Activated T-helper 2 cell treated with anti-CD3 and anti-CD28 coated beads, Interferon-gamma antibody, Interleukin-2, Interleukin-4, amounts not matched to agents 10 μg/mL and 5 μg/mL and 100 μg/mL, durations not matched to agents 14 hours and 24 hours and 36 hours (primary cell): ENCODE results near the gene TEDC2. TPM values are rescaled to one million over a fixed set of nuclear protein-coding genes. Genes with fewer than 3 reads are reported as not detected.

Experiments used
- DNase-seq: peaks from one replicate; pipeline ENCODE4 v3.0.0; 2021; ENCODE audit warnings: low spot score
- H3K27ac Mint-ChIP-seq: one replicate; pipeline ENCODE4 v1.8.0; 2021; ENCODE audit warnings: mixed read lengths
- H3K27me3 Mint-ChIP-seq: one replicate; pipeline ENCODE4 v1.8.0; 2021; ENCODE audit warnings: low read depth, mixed read lengths
- H3K36me3 Mint-ChIP-seq: one replicate; pipeline ENCODE4 v1.8.0; 2021; ENCODE audit warnings: low read depth, mixed read lengths
- H3K4me1 Mint-ChIP-seq: one replicate; pipeline ENCODE4 v1.8.0; 2021; ENCODE audit warnings: low read depth, mixed read lengths
- H3K4me3 Mint-ChIP-seq: one replicate; pipeline ENCODE4 v1.8.0; 2021; ENCODE audit warnings: low read depth, mild to moderate bottlenecking, moderate library complexity, mixed read lengths
- H3K9me3 Mint-ChIP-seq: one replicate; pipeline ENCODE4 v1.8.0; 2021; ENCODE audit warnings: mixed read lengths
- intact Hi-C: fragments of 100-400 bp; cut with micrococcal nuclease; formaldehyde crosslinking; loops from one replicate; pipeline ENCODE4 v1.15.1; 2023
- total RNA-seq: library from RNA; stranded (reverse); gene quantifications from 2 replicates; pipeline ENCODE4 v1.2.3, GENCODE V29; 2022

The TEDC2 gene
- total RNA-seq, 1 donor from 2014 or later, result 34.6 TPM

DNA sequence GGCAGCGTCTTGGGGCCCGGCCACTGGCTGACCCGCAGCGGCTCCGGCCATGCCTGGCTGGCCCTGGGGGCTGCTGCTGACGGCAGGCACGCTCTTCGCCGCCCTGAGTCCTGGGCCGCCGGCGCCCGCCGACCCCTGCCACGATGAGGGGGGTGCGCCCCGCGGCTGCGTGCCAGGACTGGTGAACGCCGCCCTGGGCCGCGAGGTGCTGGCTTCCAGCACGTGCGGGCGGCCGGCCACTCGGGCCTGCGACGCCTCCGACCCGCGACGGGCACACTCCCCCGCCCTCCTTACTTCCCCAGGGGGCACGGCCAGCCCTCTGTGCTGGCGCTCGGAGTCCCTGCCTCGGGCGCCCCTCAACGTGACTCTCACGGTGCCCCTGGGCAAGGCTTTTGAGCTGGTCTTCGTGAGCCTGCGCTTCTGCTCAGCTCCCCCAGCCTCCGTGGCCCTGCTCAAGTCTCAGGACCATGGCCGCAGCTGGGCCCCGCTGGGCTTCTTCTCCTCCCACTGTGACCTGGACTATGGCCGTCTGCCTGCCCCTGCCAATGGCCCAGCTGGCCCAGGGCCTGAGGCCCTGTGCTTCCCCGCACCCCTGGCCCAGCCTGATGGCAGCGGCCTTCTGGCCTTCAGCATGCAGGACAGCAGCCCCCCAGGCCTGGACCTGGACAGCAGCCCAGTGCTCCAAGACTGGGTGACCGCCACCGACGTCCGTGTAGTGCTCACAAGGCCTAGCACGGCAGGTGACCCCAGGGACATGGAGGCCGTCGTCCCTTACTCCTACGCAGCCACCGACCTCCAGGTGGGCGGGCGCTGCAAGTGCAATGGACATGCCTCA, 12.0 kb downstream of the TEDC2 start:
- intact Hi-C loops, result no loop called here
- DNase-seq, result no peak
- Mint-ChIP-seq H3K4me1 (peaks cover 17% of the 10 kb centered on the region), H3K36me3 (no peaks in the 10 kb centered on the region), H3K9me3 (no peaks in the 10 kb centered on the region), H3K4me3 (no peak overlapping the region), H3K27ac (no peak overlapping the region), H3K27me3 (peaks cover 27% of the 10 kb centered on the region)

GRCh38 chr16:2472488-2472864, 12.6 kb downstream of the TEDC2 start:
- peak overlapping the region; percentile 56 for H3K4me3 Mint-ChIP-seq
- peaks cover 24% of the 10 kb centered on the region for H3K27me3 Mint-ChIP-seq
- no peak for DNase-seq
- H3K36me3 Mint-ChIP-seq, result no peaks in the 10 kb centered on the region
- intact Hi-C loops, result no loop called here
- no peak overlapping the region for H3K27ac Mint-ChIP-seq
- no peaks in the 10 kb centered on the region for H3K9me3 Mint-ChIP-seq
- H3K4me1 Mint-ChIP-seq, result peaks cover 18% of the 10 kb centered on the region

- Mint-ChIP-seq H3K36me3 (no peaks in the 10 kb centered on the region), H3K4me3 (peak overlapping the region; percentile 70), H3K27ac (no peak overlapping the region), H3K4me1 (peaks cover 18% of the 10 kb centered on the region), H3K9me3 (no peaks in the 10 kb centered on the region), H3K27me3 (peaks cover 24% of the 10 kb centered on the region)
- DNase-seq, result no peak
- intact Hi-C loops, result no loop called here
Measured at GRCh38 chr16:2472885-2473445, 13.1 kb downstream of the TEDC2 start.

DNA sequence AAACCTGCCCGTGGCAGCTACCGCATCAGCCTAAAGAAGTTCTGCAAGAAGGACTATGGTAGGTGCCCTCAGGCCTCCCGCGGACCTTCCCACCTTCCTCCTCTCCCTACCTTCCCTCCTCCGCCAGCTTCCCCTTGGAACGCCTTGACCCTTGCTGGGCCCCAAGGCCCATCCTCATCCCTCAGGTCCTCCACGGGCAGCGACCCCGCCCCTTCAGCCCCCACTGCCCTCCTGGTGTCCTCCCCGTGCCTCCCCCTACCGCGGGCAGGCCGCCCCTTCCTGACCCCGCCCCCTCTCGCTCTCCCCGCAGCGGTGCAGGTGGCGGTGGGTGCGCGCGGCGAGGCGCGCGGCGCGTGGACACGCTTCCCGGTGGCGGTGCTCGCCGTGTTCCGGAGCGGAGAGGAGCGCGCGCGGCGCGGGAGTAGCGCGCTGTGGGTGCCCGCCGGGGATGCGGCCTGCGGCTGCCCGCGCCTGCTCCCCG, 13.6 kb downstream of the TEDC2 start:
- intact Hi-C loops, result no loop called here
- no peaks in the 10 kb centered on the region for H3K36me3 Mint-ChIP-seq

DNA sequence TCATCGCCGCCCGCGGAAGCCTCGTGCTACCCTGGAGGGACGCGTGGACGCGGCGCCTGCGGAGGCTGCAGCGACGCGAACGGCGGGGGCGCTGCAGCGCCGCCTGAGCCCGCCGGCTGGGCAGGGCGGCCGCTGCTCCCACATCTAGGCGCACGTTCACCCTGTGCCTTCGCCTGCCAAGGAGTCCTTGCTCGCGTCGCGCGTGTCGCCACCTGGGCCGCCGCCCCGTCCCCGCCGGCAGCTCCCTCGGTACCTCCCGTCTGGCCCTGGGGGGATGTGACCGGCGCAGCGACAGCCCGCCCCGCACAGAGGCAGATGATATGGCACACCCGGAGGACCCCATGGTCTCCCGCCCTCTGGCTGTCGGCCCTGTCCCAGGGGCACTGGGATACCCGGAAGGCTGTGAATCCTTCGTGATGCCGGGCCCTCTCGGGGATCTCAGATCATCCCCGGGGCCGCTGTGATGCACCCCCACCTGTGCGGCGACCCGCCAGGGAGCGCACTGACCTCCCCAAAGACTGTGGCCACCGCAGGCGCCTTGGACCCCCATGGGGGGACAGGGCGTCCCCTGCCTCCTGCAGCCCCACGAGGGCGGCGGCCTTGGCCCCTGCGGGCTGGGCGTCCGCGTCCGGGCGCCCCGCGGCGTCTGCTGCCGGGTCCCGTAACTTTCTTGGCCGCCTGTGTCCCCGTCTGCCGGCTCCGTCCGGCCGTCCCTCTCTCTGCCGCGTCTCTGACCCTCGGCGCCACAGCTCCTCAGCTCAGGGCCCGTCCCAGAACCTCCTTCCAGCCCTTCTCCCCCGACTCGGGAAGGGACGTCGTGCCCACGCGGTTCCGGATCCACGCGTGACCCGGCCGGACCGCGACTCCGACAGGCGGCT, 14.3 kb downstream of the TEDC2 start:
- H3K27me3 Mint-ChIP-seq, result peaks cover 19% of the 10 kb centered on the region
- DNase-seq, result peak; percentile 53
- peaks cover 16% of the 10 kb centered on the region for H3K4me1 Mint-ChIP-seq
- no peaks in the 10 kb centered on the region for H3K36me3 Mint-ChIP-seq
- H3K27ac Mint-ChIP-seq, result no peak overlapping the region
- intact Hi-C loops, result no loop called here
- H3K4me3 Mint-ChIP-seq, result peak overlapping the region; percentile 76
- H3K9me3 Mint-ChIP-seq, result no peaks in the 10 kb centered on the region

More for the DNA sequence above, 13.6 kb downstream of the TEDC2 start:
- DNase-seq, result peak; percentile 23
- no peaks in the 10 kb centered on the region for H3K9me3 Mint-ChIP-seq
- peak overlapping the region; percentile 70 for H3K4me3 Mint-ChIP-seq
- peaks cover 20% of the 10 kb centered on the region for H3K27me3 Mint-ChIP-seq
- no peak overlapping the region for H3K27ac Mint-ChIP-seq
- peaks cover 16% of the 10 kb centered on the region for H3K4me1 Mint-ChIP-seq

DNA sequence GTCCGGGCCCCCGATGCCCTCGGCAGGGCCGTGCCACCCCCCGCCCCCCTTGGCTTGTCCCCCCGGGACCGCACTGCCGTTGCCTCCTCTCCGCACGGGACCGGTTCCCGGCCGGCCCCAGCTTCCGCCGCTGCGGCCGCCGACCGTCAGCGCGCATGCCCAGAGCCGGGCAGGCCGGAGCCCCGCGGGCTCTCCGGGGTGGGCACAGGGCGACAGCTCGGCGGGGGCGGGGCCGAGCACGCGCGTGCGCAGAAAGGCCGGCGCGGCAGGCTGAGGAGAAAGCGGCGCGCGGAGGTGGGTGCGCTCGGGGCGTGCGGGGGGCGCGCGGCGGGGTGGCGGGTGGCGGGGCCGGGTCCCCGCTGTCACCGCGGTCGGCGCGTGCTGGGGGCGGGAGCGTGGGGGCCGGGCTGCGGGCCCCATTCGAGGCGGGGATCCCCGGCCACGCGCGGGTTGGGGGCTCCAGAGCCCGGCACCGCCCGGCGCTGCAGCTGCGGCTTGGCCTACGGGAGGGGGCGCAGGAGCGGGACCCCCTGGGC, 15.0 kb downstream of the TEDC2 start, which contains the start of gene TBC1D24:
Gene TBC1D24, plus strand, starts transcription at position 251 of the 536 bp plus-strand sequence. CDS start 21,022 bp downstream, outside the sequence.
- H3K4me1 Mint-ChIP-seq, result peaks cover 16% of the 10 kb centered on the region
- intact Hi-C loops, result no loop called here
- peak; percentile 77 for DNase-seq

DNA sequence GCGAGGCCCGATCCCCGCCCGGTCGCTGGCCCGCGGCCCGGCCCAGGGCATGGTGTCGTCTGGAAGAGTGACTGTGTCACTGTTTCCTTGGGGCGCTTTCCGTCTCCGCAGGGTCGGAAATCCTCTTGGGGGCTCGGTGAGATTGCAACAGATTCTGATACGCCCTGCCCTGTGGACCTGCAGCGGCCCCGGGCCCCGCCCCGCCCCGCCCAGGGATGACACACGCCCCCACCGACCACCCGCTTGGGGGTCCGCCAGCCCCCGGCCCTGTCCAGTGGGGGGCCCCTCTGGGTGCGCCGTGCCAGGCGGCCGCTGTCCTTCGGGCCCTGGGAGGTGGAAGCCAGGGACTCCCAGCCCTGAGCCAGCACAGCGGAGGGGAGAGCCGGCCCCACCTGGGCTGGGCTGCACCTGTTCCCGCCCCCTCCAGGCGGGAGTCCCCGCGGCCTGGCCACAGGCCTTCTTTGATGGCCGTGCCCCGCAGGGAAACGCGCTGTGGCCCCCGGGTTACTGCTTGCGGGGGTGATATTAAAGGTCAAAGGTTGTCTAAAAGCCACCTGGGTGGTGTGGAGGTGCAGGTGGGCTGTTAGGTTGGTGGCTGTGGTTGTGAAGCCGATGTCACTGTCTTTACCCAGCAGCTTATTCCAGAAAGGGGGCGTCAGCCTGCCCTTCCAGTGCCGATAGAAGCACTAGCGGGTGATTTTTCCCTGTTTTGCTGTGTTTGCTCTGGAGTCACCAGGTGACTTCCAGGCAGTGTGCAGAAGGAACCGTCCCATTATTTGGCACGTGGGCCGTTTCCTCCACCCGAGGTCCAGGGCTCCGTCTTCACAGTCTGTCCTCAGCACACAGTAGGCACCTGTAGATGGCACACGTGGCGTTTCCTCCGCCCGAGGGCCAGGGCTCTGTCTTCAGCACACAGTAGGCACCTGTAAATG, 15.8 kb downstream of the TEDC2 start:
- peak; percentile 25 for DNase-seq
- no peaks in the 10 kb centered on the region for H3K36me3 Mint-ChIP-seq
- peaks cover 6% of the 10 kb centered on the region for H3K27me3 Mint-ChIP-seq
- no peaks in the 10 kb centered on the region for H3K9me3 Mint-ChIP-seq
- no peak overlapping the region for H3K27ac Mint-ChIP-seq
- H3K4me1 Mint-ChIP-seq, result peaks cover 16% of the 10 kb centered on the region
- H3K4me3 Mint-ChIP-seq, result peak overlapping the region; percentile 58
- intact Hi-C loops, result no loop called here

More for the DNA sequence above, 15.0 kb downstream of the TEDC2 start, which contains the start of gene TBC1D24:
- Mint-ChIP-seq H3K36me3 (no peaks in the 10 kb centered on the region), H3K27me3 (peaks cover 14% of the 10 kb centered on the region), H3K9me3 (no peaks in the 10 kb centered on the region), H3K27ac (no peak within 1 kb of the TSS), H3K4me3 (peak within 1 kb of the TSS; percentile 76)

GRCh38 chr16:2476345-2476720, 16.4 kb downstream of the TEDC2 start:
- DNase-seq, result no peak
- H3K9me3 Mint-ChIP-seq, result no peaks in the 10 kb centered on the region
- intact Hi-C loops, result no loop called here
- H3K4me3 Mint-ChIP-seq, result peak overlapping the region; percentile 58
- H3K36me3 Mint-ChIP-seq, result no peaks in the 10 kb centered on the region
- H3K27ac Mint-ChIP-seq, result no peak overlapping the region
- H3K4me1 Mint-ChIP-seq, result peaks cover 16% of the 10 kb centered on the region
- peaks cover 6% of the 10 kb centered on the region for H3K27me3 Mint-ChIP-seq

DNA sequence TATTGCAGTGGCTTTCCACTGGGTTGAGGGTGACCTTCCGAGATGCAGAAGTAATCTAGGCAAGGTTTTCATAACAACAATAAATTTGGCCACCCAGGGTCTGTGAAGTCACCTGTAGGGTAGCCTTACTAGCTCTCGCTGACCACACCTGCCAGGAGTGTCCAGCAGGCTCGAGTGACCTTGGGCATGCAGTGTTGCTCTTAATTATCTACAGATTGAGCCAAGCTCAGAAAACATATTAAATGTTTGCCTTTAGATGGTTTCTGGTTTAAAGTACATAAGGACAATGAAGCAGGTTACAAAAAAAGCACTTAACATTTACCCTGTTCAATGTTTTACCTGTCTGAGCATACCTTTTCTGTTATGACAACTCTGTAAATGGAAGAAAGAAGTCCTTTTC, 16.8 kb downstream of the TEDC2 start:
- H3K27ac Mint-ChIP-seq, result no peak overlapping the region
- intact Hi-C loops, result no loop called here

DNA sequence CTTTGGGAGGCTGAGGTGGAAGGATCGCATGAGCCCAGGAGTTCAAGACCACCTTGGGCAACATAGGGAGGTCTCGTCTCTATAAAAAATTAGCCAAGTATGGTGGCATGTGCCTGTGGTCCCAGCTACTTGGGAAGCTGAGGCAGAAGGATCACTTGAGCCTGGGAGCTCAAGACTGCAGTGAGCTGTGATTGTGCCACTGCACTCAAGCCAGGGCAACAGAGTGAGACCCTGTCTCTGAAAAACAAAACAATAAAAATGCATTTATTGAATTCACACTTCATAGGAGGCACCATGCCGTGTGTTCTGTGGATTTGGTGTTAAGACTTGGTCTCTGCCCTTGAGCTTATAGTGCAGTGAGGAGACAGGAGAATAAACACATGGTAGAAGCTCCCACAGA, 17.4 kb downstream of the TEDC2 start:
- Mint-ChIP-seq H3K36me3 (no peaks in the 10 kb centered on the region), H3K4me1 (peaks cover 16% of the 10 kb centered on the region), H3K9me3 (no peaks in the 10 kb centered on the region), H3K27me3 (peaks cover 6% of the 10 kb centered on the region), H3K4me3 (no peak overlapping the region), H3K27ac (no peak overlapping the region)
- DNase-seq, result no peak
- intact Hi-C loops, result no loop called here

More for the DNA sequence above, 16.8 kb downstream of the TEDC2 start:
- H3K36me3 Mint-ChIP-seq, result no peaks in the 10 kb centered on the region
- peaks cover 6% of the 10 kb centered on the region for H3K27me3 Mint-ChIP-seq
- peak overlapping the region; percentile 42 for H3K4me3 Mint-ChIP-seq
- no peak for DNase-seq
- H3K4me1 Mint-ChIP-seq, result peaks cover 16% of the 10 kb centered on the region
- H3K9me3 Mint-ChIP-seq, result no peaks in the 10 kb centered on the region

DNA sequence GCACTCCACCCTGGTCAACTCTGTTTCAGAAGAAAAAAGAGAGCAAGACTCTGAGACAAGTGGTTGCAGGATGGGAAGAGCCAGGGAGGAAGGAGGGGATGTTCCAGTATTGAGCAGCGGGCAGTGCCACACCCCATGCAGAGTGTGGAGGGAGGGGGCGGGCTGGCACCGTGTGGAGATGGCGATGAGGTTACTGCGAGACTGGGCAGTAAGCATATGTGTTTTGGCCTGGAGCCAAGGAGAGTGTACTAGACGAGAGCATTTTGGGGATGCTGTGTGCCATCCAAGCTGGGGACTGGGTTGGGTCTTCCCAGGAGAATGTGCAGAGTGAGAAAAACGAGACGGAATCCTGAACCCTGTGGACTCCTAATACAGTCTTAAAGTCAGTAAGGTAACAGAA, 18.4 kb downstream of the TEDC2 start:
- intact Hi-C loops, result no loop called here
- Mint-ChIP-seq H3K27me3 (peaks cover 2% of the 10 kb centered on the region), H3K4me1 (peaks cover 14% of the 10 kb centered on the region), H3K36me3 (no peaks in the 10 kb centered on the region), H3K27ac (no peak overlapping the region), H3K4me3 (no peak overlapping the region), H3K9me3 (no peaks in the 10 kb centered on the region)
- no peak for DNase-seq
